BLaER1 (cell line): ENCODE data around the gene NHLRC4.

Experiments used
- H3K27ac ChIP-seq: shearing (Covaris generic); formaldehyde crosslinking; 2 replicates; pipeline ENCODE4 v1.8.1; 2022
- H3K27me3 ChIP-seq: shearing (Covaris generic); formaldehyde crosslinking; 2 replicates; pipeline ENCODE4 v1.8.1; 2022
- H3K36me3 ChIP-seq: shearing (Covaris generic); formaldehyde crosslinking; 2 replicates; pipeline ENCODE4 v1.8.1; 2022
- H3K4me1 ChIP-seq: shearing (Covaris generic); formaldehyde crosslinking; 2 replicates; pipeline ENCODE4 v1.8.1; 2022
- H3K4me2 ChIP-seq: shearing (Covaris generic); formaldehyde crosslinking; 2 replicates; pipeline ENCODE4 v1.8.1; 2022
- H3K4me3 ChIP-seq: shearing (Covaris generic); formaldehyde crosslinking; 2 replicates; pipeline ENCODE4 v1.8.1; 2022
- H3K9ac ChIP-seq: shearing (Covaris generic); formaldehyde crosslinking; 2 replicates; pipeline ENCODE4 v1.8.1; 2022
- H3K9me3 ChIP-seq: shearing (Covaris generic); formaldehyde crosslinking; 2 replicates; pipeline ENCODE4 v1.8.1; 2022
- H4K20me1 ChIP-seq: shearing (Covaris generic); formaldehyde crosslinking; 2 replicates; pipeline ENCODE4 v1.8.1; 2022
- Cebpa-rat ChIP-seq: shearing (Covaris generic); IDR thresholded peaks from 2 replicates; pipeline ENCODE4 v1.8.1; 2022

Gene NHLRC4

GRCh38 chr16:588889-589657 lies 22.3 kb downstream of the NHLRC4 start:
- peak overlapping the region; percentile 96 for H3K27ac ChIP-seq
- H3K4me3 ChIP-seq, result peak overlapping the region; percentile 94
- TF ChIP-seq Cebpa-rat, result no peak
- H3K27me3 ChIP-seq, result no peaks in the 10 kb centered on the region
- H3K9ac ChIP-seq, result peak overlapping the region; percentile 96
- H3K36me3 ChIP-seq, result no peaks in the 10 kb centered on the region
- peaks cover 73% of the 10 kb centered on the region for H3K4me1 ChIP-seq
- H3K4me2 ChIP-seq, result peak overlapping the region; percentile 93
- no peaks in the 10 kb centered on the region for H3K9me3 ChIP-seq
- H4K20me1 ChIP-seq, result peaks cover 56% of the 10 kb centered on the region

GRCh38 chr16:589658-590187 lies 22.9 kb downstream of the NHLRC4 start, which contains the start of gene RAB40C:
RAB40C (plus strand) TSS chr16:590066; CDS start chr16:590292, 226 bp downstream.
- Histone ChIP-seq H3K9me3 (no peaks in the 10 kb centered on the region), H3K9ac (peak within 1 kb of the TSS; percentile 96), H3K4me2 (peak within 1 kb of the TSS; percentile 96), H3K27ac (peak within 1 kb of the TSS; percentile 96), H3K4me3 (peak within 1 kb of the TSS; percentile 94), H3K4me1 (peaks cover 75% of the 10 kb centered on the region), H3K36me3 (no peaks in the 10 kb centered on the region), H3K27me3 (no peaks in the 10 kb centered on the region), H4K20me1 (peaks cover 63% of the 10 kb centered on the region)
- TF ChIP-seq Cebpa-rat, result no peak

GRCh38 chr16:590188-590814 lies 23.5 kb downstream of the NHLRC4 start:
- Histone ChIP-seq H3K27ac (peak overlapping the region; percentile 79), H3K9ac (peak overlapping the region; percentile 91), H3K36me3 (no peaks in the 10 kb centered on the region; the same call in 1 of the 2 replicates), H3K4me2 (peak overlapping the region; percentile 96), H3K27me3 (no peaks in the 10 kb centered on the region), H3K9me3 (no peaks in the 10 kb centered on the region), H3K4me1 (peaks cover 80% of the 10 kb centered on the region), H4K20me1 (peaks cover 69% of the 10 kb centered on the region), H3K4me3 (peak overlapping the region; percentile 94)
- no peak for TF ChIP-seq Cebpa-rat

DNA sequence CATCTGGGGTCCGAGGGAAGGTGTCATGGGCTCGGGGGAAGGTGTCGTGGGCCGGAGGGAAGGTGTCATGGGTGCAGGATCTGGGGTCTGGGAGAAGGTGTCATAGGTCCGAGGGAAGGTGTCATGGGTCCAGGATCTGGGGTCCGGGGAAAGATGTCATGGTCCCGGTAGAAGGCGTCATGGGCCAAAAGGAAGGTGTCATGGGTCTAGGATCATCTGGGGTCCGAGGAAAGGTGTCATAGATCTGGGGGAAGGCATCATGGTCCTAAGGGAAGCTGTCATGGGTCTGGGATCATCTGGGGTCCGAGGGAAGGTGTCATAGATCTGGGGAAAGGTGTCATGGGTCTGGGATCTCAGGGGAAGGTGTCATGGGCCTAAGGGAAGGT lies 24.0 kb downstream of the NHLRC4 start:
- Histone ChIP-seq H3K4me3 (peak overlapping the region; percentile 94), H3K27ac (peak overlapping the region; percentile 79), H3K9ac (peak overlapping the region; percentile 91), H4K20me1 (peaks cover 74% of the 10 kb centered on the region), H3K9me3 (no peaks in the 10 kb centered on the region), H3K27me3 (no peaks in the 10 kb centered on the region), H3K4me2 (peak overlapping the region; percentile 96), H3K4me1 (peaks cover 80% of the 10 kb centered on the region), H3K36me3 (no peaks in the 10 kb centered on the region; the same call in 1 of the 2 replicates)
- TF ChIP-seq Cebpa-rat, result no peak

DNA sequence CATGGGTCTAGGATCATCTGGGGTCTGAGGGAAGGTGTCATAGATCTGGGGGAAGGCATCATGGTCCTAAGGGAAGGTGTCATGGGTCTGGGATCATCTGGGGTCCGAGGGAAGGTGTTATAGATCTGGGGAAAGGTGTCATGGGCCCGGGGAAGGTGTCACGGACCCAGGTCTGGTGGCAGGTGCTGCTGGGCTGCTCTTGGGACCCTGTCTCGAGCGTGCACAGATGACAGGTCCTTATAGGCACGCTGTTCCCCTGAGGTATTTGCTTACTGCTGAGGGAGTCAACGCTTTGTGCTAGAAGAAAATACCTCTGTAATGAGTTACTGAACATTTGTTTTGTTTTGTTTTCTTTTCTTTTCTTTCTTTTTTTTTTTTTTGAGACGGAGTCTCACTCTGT lies 24.4 kb downstream of the NHLRC4 start:
- peak overlapping the region; percentile 91 for H3K9ac ChIP-seq

GRCh38 chr16:591892-592517 lies 25.2 kb downstream of the NHLRC4 start:
- Histone ChIP-seq H3K27me3 (no peaks in the 10 kb centered on the region), H3K4me1 (peaks cover 78% of the 10 kb centered on the region), H3K9me3 (no peaks in the 10 kb centered on the region), H3K27ac (peak overlapping the region; percentile 76), H3K4me3 (no peak overlapping the region), H3K4me2 (peak overlapping the region; percentile 96), H3K36me3 (peaks cover 10% of the 10 kb centered on the region), H4K20me1 (peaks cover 85% of the 10 kb centered on the region), H3K9ac (peak overlapping the region; percentile 61; the same call in 1 of the 2 replicates)
- no peak for TF ChIP-seq Cebpa-rat

More for the DNA sequence above, 24.4 kb downstream of the NHLRC4 start:
- Histone ChIP-seq H3K36me3 (peaks cover 2% of the 10 kb centered on the region), H3K9me3 (no peaks in the 10 kb centered on the region), H3K27ac (no peak overlapping the region), H3K4me1 (peaks cover 80% of the 10 kb centered on the region), H3K4me3 (peak overlapping the region; percentile 94), H3K27me3 (no peaks in the 10 kb centered on the region), H3K4me2 (peak overlapping the region; percentile 96), H4K20me1 (peaks cover 78% of the 10 kb centered on the region)
- no peak for TF ChIP-seq Cebpa-rat

GRCh38 chr16:592518-593306 lies 25.9 kb downstream of the NHLRC4 start:
- Histone ChIP-seq H3K36me3 (peaks cover 14% of the 10 kb centered on the region), H3K9ac (peak overlapping the region; percentile 61), H3K4me3 (no peak overlapping the region), H3K4me1 (peaks cover 71% of the 10 kb centered on the region), H3K27ac (peak overlapping the region; percentile 76), H3K27me3 (no peaks in the 10 kb centered on the region), H4K20me1 (peaks cover 81% of the 10 kb centered on the region), H3K9me3 (no peaks in the 10 kb centered on the region), H3K4me2 (peak overlapping the region; percentile 96)
- TF ChIP-seq Cebpa-rat, result peak; percentile 93

GRCh38 chr16:593406-593805 lies 26.6 kb downstream of the NHLRC4 start:
- no peak for TF ChIP-seq Cebpa-rat
- H3K9me3 ChIP-seq, result no peaks in the 10 kb centered on the region
- no peak overlapping the region for H3K4me3 ChIP-seq
- H3K9ac ChIP-seq, result peak overlapping the region; percentile 61
- H3K36me3 ChIP-seq, result peaks cover 18% of the 10 kb centered on the region
- no peaks in the 10 kb centered on the region for H3K27me3 ChIP-seq
- peak overlapping the region; percentile 96 for H3K4me2 ChIP-seq
- peaks cover 65% of the 10 kb centered on the region for H3K4me1 ChIP-seq
- peaks cover 74% of the 10 kb centered on the region for H4K20me1 ChIP-seq
- H3K27ac ChIP-seq, result peak overlapping the region; percentile 76

- TF ChIP-seq Cebpa-rat, result no peak
- Histone ChIP-seq H3K4me1 (peaks cover 65% of the 10 kb centered on the region), H3K36me3 (peaks cover 22% of the 10 kb centered on the region), H3K27me3 (no peaks in the 10 kb centered on the region), H3K4me2 (peak overlapping the region; percentile 96), H3K9ac (peak overlapping the region; percentile 61), H3K9me3 (0 out of 2 replicates have a peak, but pooled peaks cover 2% of the 10 kb centered on the region), H3K27ac (peak overlapping the region; percentile 76), H4K20me1 (peaks cover 71% of the 10 kb centered on the region), H3K4me3 (no peak overlapping the region)
Measured at GRCh38 chr16:593807-594206, 27.0 kb downstream of the NHLRC4 start.
